ENCODE data around the gene UNC79.

The UNC79 gene

DNA sequence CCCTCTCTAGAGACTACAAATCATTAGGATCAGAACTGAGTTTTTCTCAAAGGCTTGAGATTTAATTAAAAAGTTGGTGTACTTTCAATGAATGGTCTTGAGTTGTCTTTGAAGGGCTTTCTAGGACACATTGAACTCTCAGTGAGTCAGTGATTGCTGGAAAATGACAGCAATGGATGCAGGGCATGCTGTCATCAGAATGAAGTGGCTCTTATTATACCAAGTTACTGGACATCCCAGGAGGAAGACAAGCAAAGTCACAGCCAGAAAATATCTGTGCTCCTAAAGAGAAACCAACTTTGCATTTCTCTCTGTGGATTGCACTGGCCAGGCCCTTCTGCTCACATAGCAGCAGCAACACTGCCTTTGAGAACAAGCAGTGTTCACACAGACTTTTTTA lies 244.9 kb downstream of the UNC79 start:
- DNase-seq = no peak

DNA sequence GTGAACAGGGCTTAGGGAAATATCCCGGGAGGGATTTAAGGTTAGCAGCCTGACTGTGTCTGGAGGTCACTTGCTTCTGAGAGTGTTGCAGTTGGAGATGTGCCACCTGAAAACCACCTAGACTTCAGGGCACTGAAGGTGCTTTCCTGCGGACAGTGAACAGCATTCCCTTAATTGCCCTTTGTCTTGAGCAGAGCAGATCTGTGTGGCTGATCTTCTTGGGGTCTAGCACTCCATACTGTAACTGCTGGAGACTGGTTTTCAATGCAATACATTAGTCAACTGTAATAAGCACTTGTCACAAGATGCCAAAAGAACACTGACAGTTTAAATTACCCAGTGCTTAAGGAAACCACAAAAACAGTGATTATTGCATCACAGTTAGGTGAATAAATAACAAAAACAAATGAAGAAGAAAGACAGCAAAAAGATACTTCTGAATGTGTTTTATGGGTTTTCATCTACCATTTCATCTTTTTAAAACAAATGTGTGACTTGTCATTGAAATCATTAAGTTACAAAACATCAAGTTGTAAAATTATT lies 245.7 kb downstream of the UNC79 start:
- DNase-seq = no peak

DNA sequence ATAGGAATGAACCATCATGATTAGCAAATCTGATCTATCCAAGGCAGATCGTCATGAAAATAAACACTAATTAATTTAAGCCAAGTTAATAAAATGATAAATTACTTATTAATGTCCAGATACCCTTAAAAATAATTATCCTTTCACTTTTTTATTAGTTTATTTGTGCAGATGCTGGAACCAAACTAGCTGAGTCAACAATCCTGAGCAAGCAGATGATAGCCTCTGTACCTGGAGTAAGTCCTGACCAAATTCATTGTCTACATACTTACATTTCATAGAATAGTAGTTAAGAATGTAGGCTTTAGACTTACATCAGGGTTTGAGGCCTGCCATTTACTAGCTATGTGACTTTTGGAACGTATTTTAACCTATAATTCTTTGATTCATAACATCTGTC lies 251.7 kb downstream of the UNC79 start:
- DNase-seq = no peak

DNA sequence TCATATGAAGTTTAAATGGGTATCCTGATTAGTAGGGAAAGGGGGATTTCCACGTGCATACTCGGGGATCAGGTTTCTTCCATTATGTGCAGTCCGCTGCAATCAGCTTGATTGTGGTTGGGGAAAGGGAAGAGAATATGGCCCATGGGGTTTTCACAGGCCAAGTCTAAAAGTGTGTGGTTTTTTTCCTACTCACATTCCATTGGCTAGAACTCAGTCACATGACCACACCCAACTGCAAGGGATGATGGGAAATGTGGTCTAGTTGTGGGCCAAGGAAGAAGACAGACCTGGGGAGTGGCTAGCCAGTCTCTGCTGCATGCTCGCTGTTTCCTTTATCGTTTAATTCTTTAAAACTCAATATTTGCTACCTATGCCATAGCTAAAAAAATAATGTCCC lies 252.5 kb downstream of the UNC79 start:
- no peak for DNase-seq

DNA sequence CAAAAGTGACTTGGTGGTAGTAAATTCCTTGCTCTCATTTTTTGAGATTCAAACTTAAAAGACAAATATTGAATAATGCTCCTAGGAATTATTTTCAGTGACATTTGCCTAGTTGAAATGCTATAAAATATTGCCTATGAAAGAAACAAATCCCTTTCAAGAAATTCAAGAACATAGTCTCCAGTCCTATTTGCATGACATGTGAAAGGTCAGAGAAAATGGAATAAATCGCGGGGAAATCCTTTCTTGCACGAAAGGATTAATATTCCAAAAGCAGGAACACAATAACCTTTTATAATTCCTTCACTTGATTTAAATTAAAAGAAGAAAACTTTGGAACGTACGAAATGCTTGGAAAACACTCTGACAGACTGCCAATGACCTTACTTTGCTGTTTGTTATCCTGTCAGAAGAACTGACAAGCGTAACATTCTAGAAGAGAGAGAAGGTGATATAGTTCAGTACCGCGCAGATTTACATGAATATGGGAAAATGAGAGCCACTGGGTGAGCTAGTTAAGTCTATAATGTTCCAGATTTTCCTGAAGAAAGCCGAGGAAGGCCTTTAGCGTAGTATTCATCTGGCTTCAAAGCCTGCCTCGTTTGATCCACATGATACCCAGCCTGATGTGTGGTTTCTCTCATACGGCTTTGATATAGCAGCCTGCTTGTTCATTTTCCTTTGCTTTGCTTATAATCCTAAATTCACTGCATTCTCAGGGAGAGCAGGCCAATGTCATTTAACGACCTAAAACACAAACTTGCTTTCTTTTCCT lies 254.6 kb downstream of the UNC79 start:
- no peak for DNase-seq

DNA sequence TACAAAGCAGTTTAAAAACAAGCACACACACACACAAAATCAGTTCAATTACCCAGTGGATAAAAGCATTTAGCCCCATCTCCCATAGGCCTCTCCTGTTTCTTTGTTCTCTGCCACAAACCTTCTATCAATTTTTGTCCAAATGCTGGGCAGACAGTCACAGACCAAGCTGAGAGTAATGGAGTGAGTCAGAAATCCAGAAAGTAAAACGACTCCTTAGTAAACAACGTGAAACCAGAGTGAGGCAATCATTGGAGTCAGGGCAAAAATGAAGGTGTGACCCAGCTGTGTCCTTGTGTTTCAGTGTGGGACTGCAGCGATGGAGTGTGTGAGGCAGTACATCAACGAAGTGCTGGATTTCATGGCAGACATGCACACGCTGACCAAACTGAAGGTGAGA lies 255.5 kb downstream of the UNC79 start:
- DNase-seq = no peak

DNA sequence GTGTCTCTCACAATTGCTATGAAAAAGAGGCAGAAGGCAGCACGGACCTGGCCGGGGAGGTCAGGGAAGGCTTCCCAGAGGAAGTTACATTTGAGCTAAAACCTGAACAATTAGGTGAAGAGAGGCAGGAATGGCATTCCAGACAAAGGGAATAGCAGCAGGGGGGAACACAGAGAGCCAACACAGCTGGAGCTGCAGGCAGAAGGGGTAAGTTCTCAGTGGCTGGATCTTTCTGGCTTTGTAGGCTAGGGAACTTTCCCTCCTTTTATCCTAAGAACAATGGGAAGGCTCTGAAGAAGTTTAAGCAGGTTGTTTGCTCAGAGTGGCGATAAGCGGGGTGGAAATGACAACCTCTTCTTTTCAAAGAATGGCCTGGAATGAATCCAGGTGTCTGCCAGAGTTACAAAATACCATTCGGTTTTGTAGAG lies 257.5 kb downstream of the UNC79 start:
- no peak for DNase-seq

DNA sequence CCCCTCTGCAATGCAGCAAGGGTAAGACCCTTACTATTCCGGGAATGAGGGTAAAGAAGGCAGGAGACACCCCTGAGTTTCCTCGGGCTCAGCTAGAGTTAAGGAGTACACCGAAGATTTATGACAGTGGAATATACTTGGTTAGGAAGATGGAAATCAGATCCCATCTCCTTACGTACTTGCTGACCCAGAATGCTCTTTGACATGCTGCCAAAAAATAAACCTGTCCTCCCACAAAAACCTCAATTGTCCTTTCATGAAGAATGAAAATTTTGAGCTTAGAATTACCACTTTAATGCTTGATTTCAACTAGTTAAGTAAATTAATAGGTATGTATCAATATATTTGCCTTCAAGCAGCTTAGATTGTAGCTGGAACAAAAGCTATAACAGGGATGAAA lies 258.1 kb downstream of the UNC79 start:
- no peak for DNase-seq

DNA sequence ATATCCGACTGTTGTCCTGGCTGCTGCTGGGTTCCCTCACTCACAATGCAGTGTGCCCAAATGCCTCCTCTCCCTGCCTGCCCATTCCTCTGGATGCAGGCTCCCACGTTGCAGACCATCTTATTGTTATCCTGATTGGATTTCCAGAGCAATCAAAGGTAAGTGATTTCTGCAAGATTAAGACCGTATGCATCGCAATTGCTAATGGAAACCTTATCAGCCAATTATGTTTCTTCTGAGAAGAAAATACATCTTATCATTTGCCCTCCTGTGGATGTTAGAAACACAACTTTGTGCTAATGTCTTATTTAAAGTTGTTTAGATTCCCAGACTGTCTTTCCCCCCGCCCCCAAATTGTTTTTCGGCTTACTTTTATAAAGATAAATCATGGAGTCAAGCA lies 259.4 kb downstream of the UNC79 start:
- DNase-seq = no peak

DNA sequence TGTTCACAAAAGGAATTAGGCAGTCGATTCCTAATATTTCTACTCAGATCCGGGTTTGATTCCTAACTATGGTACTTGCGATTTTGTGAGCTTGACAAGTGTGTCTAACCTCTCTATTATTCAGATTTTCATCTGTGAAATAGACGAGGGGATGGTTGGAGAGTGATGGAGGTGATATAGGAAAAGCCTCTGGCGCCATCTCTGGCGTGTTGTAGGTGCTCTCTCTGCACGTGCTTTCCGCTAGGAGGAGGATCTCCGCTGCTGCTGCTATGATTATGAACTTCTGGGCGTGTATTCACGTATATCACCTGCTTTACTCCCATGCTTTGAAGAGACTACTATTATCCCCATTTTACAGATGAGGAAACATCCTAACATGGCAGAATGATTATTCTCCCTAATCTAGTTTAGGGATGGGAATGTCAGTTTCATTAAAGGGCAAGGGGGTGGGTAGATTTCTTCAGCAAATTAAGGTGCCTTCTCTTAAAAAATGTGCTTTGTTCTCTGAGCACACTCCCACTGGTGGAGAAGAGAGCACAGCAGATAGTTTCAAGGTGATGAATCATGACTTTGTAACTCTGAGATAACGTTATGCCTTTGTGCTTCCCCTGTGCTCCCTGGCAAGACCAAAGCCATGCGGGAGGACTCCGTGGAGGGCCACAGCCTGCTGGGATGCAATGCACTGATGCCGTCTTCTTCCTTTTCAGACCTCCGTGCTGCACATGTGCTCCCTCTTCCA lies 260.5 kb downstream of the UNC79 start:
- no peak for DNase-seq

DNA sequence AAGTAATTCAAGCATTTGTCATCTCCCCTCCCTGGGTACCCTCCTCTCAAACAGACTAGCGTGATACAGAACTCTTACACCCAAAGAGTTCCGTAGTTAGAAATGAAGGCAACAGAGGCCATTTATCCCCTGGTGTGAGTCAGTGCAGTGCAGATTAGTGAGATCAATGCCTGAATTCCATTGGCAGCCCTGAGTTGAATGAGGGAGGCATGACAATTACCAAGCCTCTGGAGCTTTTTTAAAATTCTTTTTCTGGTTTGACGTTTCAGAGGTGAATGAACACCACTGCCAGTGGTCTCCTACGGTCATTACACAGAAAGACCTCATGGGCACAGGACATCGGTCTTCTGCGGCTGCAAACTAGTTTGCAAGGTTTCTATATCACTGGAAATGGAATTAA lies 263.2 kb downstream of the UNC79 start:
- no peak for DNase-seq

DNA sequence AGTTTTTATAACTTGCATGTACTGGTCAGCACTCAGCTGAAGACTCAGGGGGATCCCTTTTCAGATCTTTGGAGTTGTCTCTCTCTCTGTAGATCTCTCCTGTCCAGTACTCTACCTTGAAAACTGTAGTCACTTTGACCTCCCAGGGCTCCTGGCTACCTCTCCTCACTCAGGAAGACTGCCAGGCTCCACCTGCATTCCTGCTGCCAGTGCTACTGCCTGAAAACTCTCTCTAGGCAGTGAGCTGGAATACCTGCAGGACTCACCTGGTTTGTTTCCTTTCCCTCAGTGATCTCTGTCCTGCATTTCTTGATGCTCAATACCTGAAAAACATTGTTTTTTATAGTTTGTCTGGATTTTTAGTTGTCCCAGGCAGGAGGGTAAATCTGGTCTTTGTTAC lies 270.2 kb downstream of the UNC79 start:
- no peak for DNase-seq

DNA sequence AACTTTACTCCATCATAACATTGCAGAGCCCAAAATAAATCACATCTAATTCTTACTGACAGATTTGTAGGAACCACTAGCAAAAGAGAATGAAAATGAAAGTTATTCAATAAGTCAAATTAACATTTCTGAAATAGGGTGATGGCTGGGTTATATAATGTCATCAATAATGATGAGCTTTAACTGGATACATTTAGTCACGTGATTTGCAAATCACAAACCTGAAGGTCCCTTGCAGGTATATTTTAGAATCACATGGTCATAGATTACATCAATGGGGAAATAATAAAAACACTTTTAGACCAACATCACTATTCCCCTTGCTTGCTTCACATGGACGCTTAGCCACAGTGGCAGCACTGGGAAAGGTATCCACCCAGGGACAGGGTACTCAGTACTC lies 270.8 kb downstream of the UNC79 start:
- no peak for DNase-seq

DNA sequence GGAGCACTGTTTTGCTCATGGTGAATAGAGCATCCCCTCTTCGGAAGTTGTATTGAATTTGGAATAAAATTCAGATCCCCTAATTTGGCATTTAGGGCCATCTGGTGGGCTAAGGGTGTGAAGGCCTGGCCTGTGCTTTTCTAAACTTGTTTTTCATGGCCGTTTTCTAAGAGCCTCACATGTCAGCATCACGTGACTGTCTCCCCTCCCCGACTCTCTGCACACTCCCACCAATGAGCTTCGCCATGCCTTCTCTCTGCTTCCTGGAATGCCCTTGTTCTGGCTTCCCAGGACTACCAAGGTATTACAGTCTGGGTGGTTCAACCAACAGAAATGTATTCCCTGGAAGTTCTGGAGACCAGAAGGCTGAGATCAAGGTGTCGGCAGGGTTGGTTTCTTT lies 272.2 kb downstream of the UNC79 start:
- no peak for DNase-seq

DNA sequence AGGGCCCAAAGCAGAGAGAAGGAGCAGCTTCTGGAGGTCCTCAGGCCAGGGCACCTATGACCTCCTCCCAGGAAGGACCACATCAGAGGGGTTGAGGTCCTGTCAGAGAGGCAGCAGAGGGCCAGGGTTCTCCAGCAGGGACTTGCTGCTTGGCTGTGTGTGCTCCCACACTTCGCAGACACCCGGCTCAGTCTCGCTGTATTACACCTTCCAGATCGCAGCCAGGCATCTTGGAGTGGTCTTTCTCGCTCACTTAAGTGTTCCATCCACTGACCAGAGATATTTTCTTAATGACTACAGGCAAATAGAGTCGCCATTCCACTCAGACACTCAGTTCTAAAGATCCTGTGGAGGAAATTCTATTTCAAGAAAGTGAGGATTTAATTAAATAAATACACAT lies 273.2 kb downstream of the UNC79 start:
- no peak for DNase-seq

DNA sequence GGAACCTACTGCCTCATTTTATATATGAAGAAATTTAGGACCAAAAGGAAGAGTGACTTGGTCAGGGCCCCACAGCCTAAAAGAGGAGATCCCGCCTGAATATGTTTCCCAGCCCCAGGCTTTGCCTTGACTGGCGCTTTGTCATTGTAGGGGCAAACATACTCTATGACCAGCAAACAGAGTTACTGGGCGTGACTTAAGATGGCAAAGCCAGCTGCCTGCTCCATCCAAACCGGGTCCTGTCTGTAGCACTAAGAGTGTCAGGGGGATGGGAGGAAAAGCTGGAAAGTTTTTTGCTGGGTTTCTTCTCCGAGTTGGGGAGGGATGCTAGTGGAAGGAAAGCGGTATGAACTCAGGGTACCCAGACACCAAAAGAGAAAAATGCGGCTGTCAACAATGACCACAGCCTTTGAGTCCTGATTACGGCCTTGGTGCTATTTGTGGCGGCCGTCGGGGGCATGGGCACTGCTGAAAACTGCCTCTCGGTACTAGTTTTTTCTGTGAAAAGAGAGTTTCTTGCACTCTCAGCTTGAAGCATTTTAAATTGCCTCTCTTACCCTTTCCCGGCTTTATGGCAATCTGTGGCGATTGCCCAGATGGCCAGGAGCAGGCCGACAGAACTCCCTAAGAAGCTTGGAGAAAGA lies 274.9 kb downstream of the UNC79 start:
- DNase-seq = no peak

DNA sequence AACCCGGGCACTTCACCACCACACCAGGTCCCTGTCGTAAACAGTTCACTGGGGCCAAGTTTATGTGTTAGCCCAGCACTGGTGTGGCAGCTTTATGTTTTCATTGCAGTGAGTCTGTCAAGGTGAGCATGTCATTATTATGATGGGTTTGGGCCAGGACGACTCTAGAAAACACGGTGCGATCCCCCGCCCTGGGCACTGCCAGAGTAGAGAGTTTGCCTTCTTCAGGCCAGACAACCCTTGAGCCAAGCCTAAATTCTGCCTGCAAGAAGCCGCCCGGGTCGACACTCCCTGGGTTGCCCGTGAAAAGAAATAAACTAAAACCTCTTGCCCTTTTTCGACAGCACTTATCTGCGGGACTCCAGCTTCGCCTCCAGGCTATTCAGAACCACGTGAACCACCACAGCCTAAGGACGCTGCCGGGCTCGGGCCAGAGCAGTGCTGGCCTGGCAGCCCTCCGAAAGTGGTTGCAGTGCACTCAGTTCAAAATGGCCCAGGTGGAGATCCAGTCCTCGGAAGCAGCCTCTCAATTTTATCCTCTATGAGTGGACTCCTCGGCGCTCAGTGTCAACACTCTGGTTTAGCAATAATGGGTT lies 275.7 kb downstream of the UNC79 start:
- no peak for DNase-seq

DNA sequence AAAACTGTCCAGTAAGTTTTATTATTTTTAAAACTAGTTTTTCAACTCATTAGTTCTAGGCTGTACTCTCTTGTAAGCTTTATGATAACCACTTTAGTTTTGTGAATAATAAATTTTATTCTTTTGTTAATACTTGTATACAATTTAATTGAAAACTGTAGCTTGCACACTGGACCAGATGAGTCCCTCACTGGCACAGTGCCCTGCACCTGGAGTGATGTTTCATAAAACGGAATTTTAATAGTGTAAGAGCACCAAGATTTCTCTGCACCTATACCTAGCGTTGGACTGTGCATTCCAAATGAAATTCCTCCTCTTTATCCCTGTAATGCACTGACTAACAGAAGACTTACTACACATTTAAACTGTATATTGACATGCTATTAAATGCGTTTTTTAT lies 276.7 kb downstream of the UNC79 start:
- DNase-seq = no peak

DNA sequence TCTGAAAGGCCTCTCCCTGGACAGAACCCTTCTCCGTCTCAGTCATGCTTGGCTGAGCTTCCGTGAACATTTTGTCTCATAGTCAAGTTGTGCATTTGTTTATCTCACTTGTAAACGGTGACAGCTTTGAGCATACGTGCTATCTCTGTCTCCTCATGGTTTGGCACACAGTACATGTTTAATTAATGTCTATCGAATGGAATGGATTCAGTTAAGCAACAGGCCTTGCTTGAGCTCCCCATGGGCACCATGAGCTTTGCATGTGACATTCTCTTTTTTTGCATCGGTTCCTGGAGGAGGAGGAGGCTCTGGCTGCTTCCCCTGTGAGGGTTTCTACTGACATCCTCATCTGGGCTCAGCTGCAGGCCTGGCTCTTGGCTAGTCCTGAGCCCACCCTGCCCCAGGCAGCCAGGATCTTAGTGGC lies 277.6 kb downstream of the UNC79 start:
- DNase-seq = no peak

DNA sequence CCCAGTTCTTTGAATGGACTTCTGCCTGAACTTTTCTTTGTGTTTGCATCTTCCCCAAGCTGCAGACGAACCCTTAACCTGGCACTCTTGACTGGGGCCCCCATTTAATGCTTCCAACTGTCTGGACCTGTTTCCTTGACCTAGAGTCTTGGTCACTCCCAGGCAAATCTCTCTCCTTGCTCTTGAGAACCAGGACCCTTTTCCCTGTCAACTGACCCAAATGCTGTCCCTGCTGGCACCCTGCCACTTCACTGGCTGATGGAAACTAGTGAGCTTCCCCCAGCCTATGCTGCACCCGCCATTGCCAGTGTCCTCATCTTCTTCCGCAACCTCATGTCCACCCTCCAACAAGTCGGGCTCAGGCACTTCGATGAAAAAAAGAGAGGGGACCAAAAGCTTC lies 278.1 kb downstream of the UNC79 start:
- DNase-seq = no peak

DNA sequence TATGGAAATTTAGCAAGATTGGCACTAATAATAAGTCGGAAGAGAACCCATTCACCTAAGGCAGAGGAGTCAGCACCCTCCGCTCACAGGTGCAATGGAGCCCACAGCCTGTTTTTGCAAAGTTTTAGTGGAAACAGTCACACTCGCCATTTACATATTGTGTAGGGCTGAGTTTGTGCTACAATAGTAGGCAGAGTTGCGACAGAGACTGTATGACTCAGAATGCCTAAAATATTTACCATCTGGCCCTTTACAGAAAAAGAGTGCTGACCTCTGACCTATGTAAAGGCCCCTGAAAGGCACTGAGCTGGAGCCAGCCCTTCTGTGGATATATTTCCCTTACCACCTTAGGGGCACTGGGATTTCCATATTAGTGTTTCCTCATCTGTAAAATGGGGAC lies 278.5 kb downstream of the UNC79 start:
- peak; percentile 38 for DNase-seq

DNA sequence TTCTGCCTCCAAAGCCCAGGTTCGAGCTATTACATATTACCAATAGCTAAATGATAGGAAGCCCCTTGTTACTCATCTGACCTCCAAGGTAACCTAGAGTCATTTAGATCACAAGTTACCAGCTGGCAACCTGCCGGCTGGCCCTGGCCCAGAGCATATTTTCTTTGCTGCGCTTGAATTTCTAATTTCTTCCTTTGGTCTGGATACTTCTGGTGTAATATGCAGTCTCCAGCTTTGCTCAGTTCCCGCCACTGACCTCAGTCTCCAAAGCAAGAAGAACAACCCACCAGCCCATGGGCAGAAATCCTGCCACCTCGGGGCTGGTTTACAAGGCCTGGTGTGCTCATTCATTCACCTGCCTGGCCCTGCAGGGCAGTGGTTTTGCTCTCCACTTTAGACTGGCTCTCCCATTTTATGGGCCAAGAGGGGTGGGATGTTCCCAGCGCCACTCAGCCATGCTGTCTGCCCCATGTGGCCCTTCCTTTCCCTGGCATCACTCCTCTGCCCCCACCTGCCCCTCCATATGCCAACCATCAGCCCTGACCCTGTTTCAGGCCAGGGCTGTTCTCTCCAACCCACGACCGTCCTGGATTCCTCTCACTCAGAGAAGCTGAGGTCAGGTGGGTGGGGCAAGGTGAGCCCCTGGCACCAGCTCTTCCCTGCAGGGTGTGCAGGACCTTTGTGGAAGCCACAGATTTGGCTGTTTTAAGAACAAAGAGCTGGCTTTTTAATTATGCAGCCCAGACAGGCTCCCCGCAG lies 281.5 kb downstream of the UNC79 start:
- DNase-seq = no peak

All from NK-92 treated with Interleukin-12 subunit alpha and Interleukin-12 subunit beta, amount 100 ng/mL, for 24 hours (cell line).